GM12878 (cell line): Measurements from ENCODE around the gene DNAH17. TPM values are rescaled to one million over a fixed set of nuclear protein-coding genes. Genes with fewer than 3 reads are reported as not detected.

Source experiments
- ATAC-seq: fragments of 200-7000 bp; cut with Tn5 transposase; 3 replicates; pipeline ENCODE4 v1.9.1; 2020; ENCODE audit warnings: mild to moderate bottlenecking, moderate library complexity
- BruUV-seq: library from RNA; stranded (reverse); fragments of 400-500 nt; replicated peaks from 2 replicates; lab custom pipeline; 2021; lab: Mats Ljungman, UMichigan
- CTCF ChIA-PET: fragments of 300-600 bp; sonication (Branson Sonifier 250); formaldehyde crosslinking; extraction: SDS; loops from one replicate; lab custom pipeline; 2021; ENCODE audit warnings: inconsistent platforms; lab: Yijun Ruan, JAX
- POLR2A ChIA-PET: fragments of 350-600 bp; formaldehyde crosslinking; extraction: SDS; loops from one replicate; lab custom pipeline; 2021; ENCODE audit warnings: inconsistent platforms; lab: Charles Lee
- RAD21 ChIA-PET: fragments of 300-600 bp; sonication (Branson Sonifier 250); formaldehyde crosslinking; loops from one replicate; lab custom pipeline; 2023; ENCODE audit warnings: antibody characterized with exemption; ENCODE audit not compliant: unreplicated experiment; lab: Charles Lee
- SMC1A ChIA-PET: fragments of 300-600 bp; sonication (Branson Sonifier 250); formaldehyde crosslinking; loops from one replicate; lab custom pipeline; 2023; ENCODE audit not compliant: unreplicated experiment, uncharacterized antibody; lab: Charles Lee
- DNase-seq: peaks from one replicate; pipeline ENCODE4 v3.0.0-alpha.2; 2011; ENCODE audit warnings: low read depth, low spot score
- FAIRE-seq: peaks from 3 replicates; lab custom pipeline; 2011; peaks lifted over from hg19 to GRCh38; lab: Jason Lieb, UNC
- H2AFZ ChIP-seq: 2 replicates; pipeline ENCODE4 v1.6.0; 2011; ENCODE audit warnings: low read depth, low read length, control low read depth; ENCODE audit not compliant: control insufficient read depth
- H3K27ac ChIP-seq: 2 replicates; pipeline ENCODE4 v1.5.1; 2011; ENCODE audit warnings: control low read depth; ENCODE audit not compliant: control insufficient read depth, insufficient read depth
- H3K27me3 ChIP-seq, 2 experiments: replicated peaks in 1 of 2; 2 replicates each; pipeline versions ENCODE4 v1.6.0 to v1.6.1; 2011; ENCODE audit warnings: low read length in 1 of 2; ENCODE audit not compliant: control insufficient read depth in 2 of 2, insufficient read depth in 2 of 2
- H3K36me3 ChIP-seq, 2 experiments: 2 replicates each; pipeline ENCODE4 v1.5.1; 2011; ENCODE audit warnings: low read length in 1 of 2; ENCODE audit not compliant: control insufficient read depth in 2 of 2, insufficient read depth in 2 of 2
- H3K4me1 ChIP-seq: 2 replicates; pipeline ENCODE4 v1.6.1; 2011; ENCODE audit warnings: mild to moderate bottlenecking, low read length, moderate library complexity, mixed read lengths; ENCODE audit not compliant: control insufficient read depth, insufficient read depth
- H3K4me2 ChIP-seq: 2 replicates; pipeline ENCODE4 v1.6.0; 2011; ENCODE audit warnings: control low read depth; ENCODE audit not compliant: control insufficient read depth, insufficient read depth
- H3K4me3 ChIP-seq: fragments of 200-600 bp; sonication (generic); 2 replicates; pipeline ENCODE4 v1.5.1; 2016
- H3K79me2 ChIP-seq: 2 replicates; pipeline ENCODE4 v1.6.0; 2011; ENCODE audit warnings: low read length; ENCODE audit not compliant: control insufficient read depth, insufficient read depth
- H3K9ac ChIP-seq: 2 replicates; pipeline ENCODE4 v1.8.0; 2011; ENCODE audit warnings: low read length, control low read depth, mixed read lengths; ENCODE audit not compliant: control insufficient read depth, insufficient read depth
- H3K9me3 ChIP-seq: replicated peaks from 3 replicates; pipeline ENCODE4 v1.5.1; 2011; ENCODE audit warnings: mild to moderate bottlenecking, low read length; ENCODE audit not compliant: control insufficient read depth, insufficient read depth
- H4K20me1 ChIP-seq: 2 replicates; pipeline ENCODE4 v1.6.0; 2011; ENCODE audit not compliant: control insufficient read depth, insufficient read depth
- ASH2L ChIP-seq: fragments of 300-600, 200-600 bp; sonication (generic); IDR thresholded peaks from 2 replicates; pipeline ENCODE4 v1.6.1; 2017; ENCODE audit warnings: low read depth, mild to moderate bottlenecking, borderline replicate concordance
- ATF2 ChIP-seq: IDR thresholded peaks from 2 replicates; pipeline ENCODE4 v1.6.1; 2012; ENCODE audit warnings: low read length, inconsistent platforms
- BRCA1 ChIP-seq: IDR thresholded peaks from 2 replicates; pipeline ENCODE4 v1.6.1; 2011; ENCODE audit warnings: low read depth, low read length, improper control_type of control experiment
- ESRRA ChIP-seq: IDR thresholded peaks from 2 replicates; pipeline ENCODE4 v1.6.1; 2012; ENCODE audit warnings: mild to moderate bottlenecking, low read length, improper control_type of control experiment
- GABPA ChIP-seq: IDR thresholded peaks from 2 replicates; pipeline ENCODE4 v1.6.1; 2014; ENCODE audit warnings: antibody characterized with exemption, low read depth, mild to moderate bottlenecking, inconsistent platforms
- GATAD2B ChIP-seq: fragments of 450-650 bp; conservative IDR thresholded peaks from 2 replicates; pipeline ENCODE4 v1.6.1; 2017; ENCODE audit warnings: low read depth, mild to moderate bottlenecking, moderate library complexity
- IRF3 ChIP-seq: fragments of 450-650 bp; IDR thresholded peaks from 2 replicates; pipeline ENCODE4 v1.6.1; 2014; ENCODE audit warnings: mild to moderate bottlenecking
- MEF2B ChIP-seq: fragments of 450-650 bp; IDR thresholded peaks from 2 replicates; pipeline ENCODE4 v1.6.1; 2018; ENCODE audit warnings: mild to moderate bottlenecking, moderate library complexity; ENCODE audit not compliant: partially characterized antibody, poor library complexity, severe bottlenecking
- MTA3 ChIP-seq: IDR thresholded peaks from 2 replicates; pipeline ENCODE4 v1.6.1; 2012; ENCODE audit warnings: low read length, inconsistent platforms, borderline replicate concordance
- PAX5 ChIP-seq: IDR thresholded peaks from 2 replicates; pipeline ENCODE4 v1.6.1; 2011; ENCODE audit warnings: low read depth, low read length, borderline replicate concordance
- PAX8 ChIP-seq: fragments of 450-650 bp; IDR thresholded peaks from 2 replicates; pipeline ENCODE4 v1.6.1; 2017; ENCODE audit warnings: mild to moderate bottlenecking, moderate library complexity
- PML ChIP-seq: IDR thresholded peaks from 2 replicates; pipeline ENCODE4 v1.6.1; 2012; ENCODE audit warnings: low read length, inconsistent platforms
- RBBP5 ChIP-seq: fragments of 200-600 bp; sonication (generic); conservative IDR thresholded peaks from 2 replicates; pipeline ENCODE4 v1.6.1; 2016
- SIN3A ChIP-seq: IDR thresholded peaks from 2 replicates; pipeline ENCODE4 v1.6.1; 2012; ENCODE audit warnings: low read depth, low read length, improper control_type of control experiment
- SMARCA5 ChIP-seq: fragments of 450-650 bp; IDR thresholded peaks from 2 replicates; pipeline ENCODE4 v1.6.1; 2017; ENCODE audit warnings: mild to moderate bottlenecking
- TCF12 ChIP-seq: IDR thresholded peaks from 2 replicates; pipeline ENCODE4 v1.6.1; 2011; ENCODE audit warnings: low read depth, mild to moderate bottlenecking, low read length
- ZNF207 ChIP-seq: fragments of 450-650 bp; IDR thresholded peaks from 2 replicates; pipeline ENCODE4 v1.6.1; 2014; ENCODE audit warnings: antibody characterized with exemption, mild to moderate bottlenecking, borderline replicate concordance
- ZNF24 ChIP-seq: fragments of 450-650 bp; IDR thresholded peaks from 2 replicates; pipeline ENCODE4 v1.6.1; 2017; ENCODE audit warnings: antibody characterized with exemption, mild to moderate bottlenecking
- WGBS: methylation state at CpG from one replicate; pipeline ENCODE4 v1.1.6; 2016; ENCODE audit warnings: low lambda C conversion rate; ENCODE audit not compliant: insufficient replicate concordance, insufficient coverage; ENCODE audit errors: missing lambda C conversion rate; 5-methylcytosine and 5-hydroxymethylcytosine counted together
- in situ Hi-C: fragments of 300-500 bp; cut with MboI; formaldehyde crosslinking; loops from 9 replicates; pipeline ENCODE4 v1.14.3; 2018; ENCODE audit warnings: mixed read lengths
- intact Hi-C: fragments of 100-400 bp; cut with micrococcal nuclease; formaldehyde crosslinking; loops from one replicate; pipeline ENCODE4 v1.14.2; 2022; ENCODE audit not compliant: unreplicated experiment
- polyA plus RNA-seq, 11 experiments: library from polyadenylated mRNA; depleted of rRNA in 4 of 11; unstranded in 6 of 11; stranded (reverse) in 5 of 11; fragments of >200 nt; fragmentation: Nextera tagmentation in 4 of 11; fragmentation: Illumina TruSeq in 1 of 11; extraction: Ambion mirVana in 4 of 11; extraction: Trizol in 1 of 11; gene quantifications; 1 replicate in 1 of 11; 2 replicates in 10 of 11; pipeline versions ENCODE4 v1.2.1 to v1.2.3, GENCODE V29; 2011 to 2016; ENCODE audit warnings: inconsistent platforms in 2 of 11, missing spikeins in 2 of 11, low read depth in 1 of 11
- total RNA-seq, 4 experiments: library from RNA; depleted of rRNA in 3 of 4; stranded (reverse); fragments of >200 nt in 3 of 4; fragmentation: Illumina TruSeq in 1 of 4; extraction: Trizol in 1 of 4; gene quantifications; 2 replicates each; pipeline versions ENCODE4 v1.2.1 to v1.2.3, GENCODE V29; 2013 to 2021
- TF ChIP-seq, protein P1 (sequence below): IDR thresholded peaks from 2 replicates; pipeline ENCODE4 v1.6.1; 2011; ENCODE audit warnings: mild to moderate bottlenecking, low read depth, low read length, moderate library complexity; ENCODE audit not compliant: insufficient replicate concordance

DNAH17 gene
- total and polyA plus RNA-seq, 10 of the 15 experiments (the other 5 are each of a cell fraction or from before 2014, with no cell fraction given), result 0.16 to 2.9 (median 0.56) TPM

- TF ChIP-seq GABPA, result no peak
- TF ChIP-seq, all 136 proteins: peak for 0
Measured at GRCh38 chr17:78567991-78568390, 9.2 kb downstream of the DNAH17 start (continued).

GRCh38 chr17:78566947-78567346 lies 10.2 kb downstream of the DNAH17 start:
- Histone ChIP-seq H3K9ac (no peak overlapping the region), H3K4me1 (no peaks in the 10 kb centered on the region), H4K20me1 (no peaks in the 10 kb centered on the region), H3K27me3 (peaks cover 2 to 3% of the 10 kb centered on the region in 2 experiments; a peak in 3 of 4 replicates), H2AFZ (no peak overlapping the region), H3K36me3 (no peaks in the 10 kb centered on the region), H3K4me2 (no peak overlapping the region), H3K27ac (no peak overlapping the region), H3K4me3 (no peak overlapping the region), H3K79me2 (no peaks in the 10 kb centered on the region), H3K9me3 (no peaks in the 10 kb centered on the region)
- ATAC-seq, result no peak
- no TSS peak for BruUV-seq
- intact Hi-C loops, result no loop called here
- 33% methylated on average over 10 of the region's 10 CpGs for WGBS
- POLR2A ChIA-PET, result no interaction called here
- DNase-seq, result no peak
- RAD21 ChIA-PET, result no interaction called here
- no peak for FAIRE-seq
- in situ Hi-C loops, result no loop called here
- CTCF ChIA-PET, result no interaction called here
- SMC1A ChIA-PET, result no interaction called here
- TF ChIP-seq ZNF207, result no peak
- no peak for TF ChIP-seq MTA3
- TF ChIP-seq ATF2, result no peak
- TF ChIP-seq SIN3A, result no peak
- TF ChIP-seq BRCA1, result no peak
- TF ChIP-seq GATAD2B, result no peak
- TF ChIP-seq, protein P1, sequence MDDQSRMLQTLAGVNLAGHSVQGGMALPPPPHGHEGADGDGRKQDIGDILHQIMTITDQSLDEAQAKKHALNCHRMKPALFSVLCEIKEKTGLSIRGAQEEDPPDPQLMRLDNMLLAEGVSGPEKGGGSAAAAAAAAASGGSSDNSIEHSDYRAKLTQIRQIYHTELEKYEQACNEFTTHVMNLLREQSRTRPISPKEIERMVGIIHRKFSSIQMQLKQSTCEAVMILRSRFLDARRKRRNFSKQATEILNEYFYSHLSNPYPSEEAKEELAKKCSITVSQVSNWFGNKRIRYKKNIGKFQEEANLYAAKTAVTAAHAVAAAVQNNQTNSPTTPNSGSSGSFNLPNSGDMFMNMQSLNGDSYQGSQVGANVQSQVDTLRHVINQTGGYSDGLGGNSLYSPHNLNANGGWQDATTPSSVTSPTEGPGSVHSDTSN, result no peak
- TF ChIP-seq PML, result no peak
- no peak for TF ChIP-seq ZNF24
- no peak for TF ChIP-seq TCF12
- TF ChIP-seq PAX5, result no peak
- TF ChIP-seq PAX8, result no peak
- TF ChIP-seq SMARCA5, result no peak
- TF ChIP-seq IRF3, result no peak
- no peak for TF ChIP-seq ASH2L
- TF ChIP-seq RBBP5, result no peak
- TF ChIP-seq MEF2B, result no peak
- no peak for TF ChIP-seq ESRRA
